ENCODE results near the gene IL11RA. TPM values are rescaled to one million over a fixed set of nuclear protein-coding genes. Genes with fewer than 3 reads are reported as not detected.
A peak's percentile ranks its signal among the peaks of the same experiment; 100 is the strongest.

IL11RA gene
- total RNA-seq, 1 donor from 2014 or later, result 75.7 TPM

DNA sequence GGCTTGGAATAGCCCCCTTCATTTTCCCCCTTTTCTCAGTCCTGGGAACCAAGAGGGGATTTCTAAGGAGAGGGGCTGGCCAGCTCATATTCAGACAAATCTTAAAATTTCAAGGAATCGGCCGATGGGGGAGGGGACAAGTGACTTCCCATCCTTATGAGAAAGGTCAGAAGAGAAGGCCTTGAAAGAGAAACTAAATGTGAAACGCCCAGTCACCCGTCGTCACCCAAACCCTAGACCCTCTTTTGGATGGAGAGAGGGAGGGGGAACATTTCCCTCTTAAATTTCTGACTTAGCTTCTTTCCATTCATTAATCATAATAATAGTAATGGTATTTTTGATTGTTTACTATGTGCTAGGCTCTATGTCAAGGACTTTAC lies 39.9 kb downstream of the IL11RA start:
- H3K27me3 ChIP-seq (ENCODE audit: control insufficient read depth in 3 of 3, insufficient read depth in 3 of 3, low read length in 3 of 3), result no peaks in the 10 kb centered on the region
- peaks cover 0 to 8% (median 4%) of the 10 kb centered on the region in 3 donors for H3K4me1 ChIP-seq (ENCODE audit: control insufficient read depth in 3 of 3, insufficient read depth in 3 of 3, low read length in 3 of 3)
- H3K4me3 ChIP-seq (ENCODE audit: low read length in 3 of 3), result no peak overlapping the region
- H3K9ac ChIP-seq (ENCODE audit: low read depth in 1 of 3, low read length in 3 of 3), result no peak overlapping the region
- H3K9me3 ChIP-seq (ENCODE audit: control insufficient read depth in 3 of 3, low read length in 3 of 3), result no peaks in the 10 kb centered on the region
- no peak overlapping the region for H3K27ac ChIP-seq (ENCODE audit: low read depth, low read length)
- no peaks in the 10 kb centered on the region for H3K36me3 ChIP-seq (ENCODE audit: control insufficient read depth in 3 of 3, insufficient read depth in 3 of 3, low read length in 3 of 3)

DNA sequence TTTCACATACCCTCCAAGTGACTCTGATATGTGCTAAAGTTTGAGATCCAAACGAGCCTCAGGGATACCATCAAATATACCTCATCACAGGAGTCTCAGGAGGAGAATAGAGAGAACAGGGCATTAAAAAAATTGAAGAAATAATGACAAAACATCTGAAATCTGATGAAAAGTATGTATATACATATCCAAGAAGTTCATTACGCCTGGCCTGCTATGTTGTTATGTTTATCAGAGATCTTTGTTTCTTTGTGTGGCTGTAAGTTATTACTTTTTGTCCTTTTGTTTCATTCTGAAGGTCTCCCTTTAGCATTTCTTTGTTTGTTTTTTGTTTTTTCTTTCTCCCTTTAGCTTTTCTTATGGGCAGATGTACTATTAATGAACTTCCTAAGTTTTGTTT lies 41.6 kb downstream of the IL11RA start:
- H3K27me3 ChIP-seq (ENCODE audit: control insufficient read depth in 3 of 3, insufficient read depth in 3 of 3, low read length in 3 of 3), result no peaks in the 10 kb centered on the region
- H3K4me1 ChIP-seq (ENCODE audit: control insufficient read depth in 3 of 3, insufficient read depth in 3 of 3, low read length in 3 of 3), result peaks cover 0 to 8% (median 4%) of the 10 kb centered on the region in 3 donors
- H3K4me3 ChIP-seq (ENCODE audit: low read length in 3 of 3), result no peak overlapping the region
- no peak overlapping the region for H3K9ac ChIP-seq (ENCODE audit: low read depth in 1 of 3, low read length in 3 of 3)
- H3K9me3 ChIP-seq (ENCODE audit: control insufficient read depth in 3 of 3, low read length in 3 of 3), result no peaks in the 10 kb centered on the region
- no peak overlapping the region for H3K27ac ChIP-seq (ENCODE audit: low read depth, low read length)
- H3K36me3 ChIP-seq (ENCODE audit: control insufficient read depth in 3 of 3, insufficient read depth in 3 of 3, low read length in 3 of 3), result no peaks in the 10 kb centered on the region

DNA sequence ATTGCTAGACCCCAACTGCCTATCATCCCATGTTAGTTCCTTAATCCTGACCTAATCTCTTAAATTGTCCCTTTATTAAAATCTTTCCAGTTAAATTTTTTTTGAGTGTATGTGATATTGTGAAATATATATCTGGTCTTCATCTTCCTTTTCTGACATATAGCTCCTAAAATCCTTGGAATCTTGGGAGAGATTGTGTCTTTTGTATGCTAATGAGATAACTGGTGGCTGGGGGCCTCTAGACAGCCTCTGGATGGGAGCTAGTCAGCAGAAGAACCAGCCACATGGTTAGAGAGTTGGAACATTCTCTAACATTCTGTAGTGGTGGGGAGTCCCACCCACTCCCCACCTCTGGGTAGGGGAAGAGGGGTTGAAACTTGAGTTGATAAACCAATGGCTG lies 42.8 kb downstream of the IL11RA start:
- no peak overlapping the region for H3K27ac ChIP-seq (ENCODE audit: low read depth, low read length)
- no peak overlapping the region for H3K9ac ChIP-seq (ENCODE audit: low read depth in 1 of 3, low read length in 3 of 3)
- H3K4me1 ChIP-seq (ENCODE audit: control insufficient read depth in 3 of 3, insufficient read depth in 3 of 3, low read length in 3 of 3), result peaks cover 0 to 8% (median 4%) of the 10 kb centered on the region in 3 donors
- H3K36me3 ChIP-seq (ENCODE audit: control insufficient read depth in 3 of 3, insufficient read depth in 3 of 3, low read length in 3 of 3), result no peaks in the 10 kb centered on the region
- H3K27me3 ChIP-seq (ENCODE audit: control insufficient read depth in 3 of 3, insufficient read depth in 3 of 3, low read length in 3 of 3), result no peaks in the 10 kb centered on the region
- no peak overlapping the region for H3K4me3 ChIP-seq (ENCODE audit: low read length in 3 of 3)
- no peaks in the 10 kb centered on the region for H3K9me3 ChIP-seq (ENCODE audit: control insufficient read depth in 3 of 3, low read length in 3 of 3)

DNA sequence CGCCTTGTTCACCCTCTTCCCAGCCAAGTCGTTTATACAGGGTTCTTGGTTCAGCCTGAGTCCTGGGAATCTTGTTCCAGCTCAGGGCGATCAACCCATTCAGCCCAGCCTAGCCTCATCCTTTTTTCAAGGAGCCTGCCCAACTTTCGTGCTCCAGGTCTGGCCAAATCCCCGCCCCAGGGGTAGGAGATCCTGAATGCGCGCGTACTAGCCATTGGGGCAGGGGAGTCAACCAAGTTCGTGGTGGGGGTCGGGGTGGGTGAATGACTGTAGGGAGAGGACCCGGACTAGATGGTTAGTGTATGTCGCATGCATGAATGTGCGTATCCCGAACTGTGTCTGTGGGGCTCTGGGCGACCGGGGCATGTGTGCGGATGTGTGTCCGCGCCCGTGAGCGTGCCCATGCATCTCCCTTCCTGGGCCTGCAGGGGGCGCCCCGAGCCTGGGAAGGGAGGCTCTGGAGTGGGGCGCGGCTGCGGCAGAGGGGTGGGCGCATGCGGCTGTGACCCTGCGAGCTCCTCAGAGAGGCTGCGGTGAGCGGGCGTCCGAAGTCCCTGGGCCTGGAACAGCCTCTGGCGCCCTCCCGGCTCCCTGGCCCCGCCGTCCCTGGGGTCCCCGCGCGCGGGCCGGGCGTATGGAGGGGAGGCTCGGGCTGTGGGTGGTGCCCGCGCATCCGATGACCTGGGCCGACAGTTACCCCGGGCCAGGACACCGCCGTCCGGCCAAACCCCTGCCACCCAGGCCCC lies 49.2 kb downstream of the IL11RA start:
- Histone ChIP-seq H3K36me3 (ENCODE audit: control insufficient read depth in 3 of 3, insufficient read depth in 3 of 3, low read length in 3 of 3) (no peaks in the 10 kb centered on the region), H3K27ac (ENCODE audit: low read depth, low read length) (peak overlapping the region; percentile 54), H3K9me3 (ENCODE audit: control insufficient read depth in 3 of 3, low read length in 3 of 3) (no peaks in the 10 kb centered on the region), H3K4me1 (ENCODE audit: control insufficient read depth in 3 of 3, insufficient read depth in 3 of 3, low read length in 3 of 3) (peaks cover 3 to 9% (median 6%) of the 10 kb centered on the region in 3 donors), H3K9ac (ENCODE audit: low read depth in 1 of 3, low read length in 3 of 3) (peak overlapping the region in 2 of 3 donors; percentile 67 to 72), H3K27me3 (ENCODE audit: control insufficient read depth in 3 of 3, insufficient read depth in 3 of 3, low read length in 3 of 3) (no peaks in the 10 kb centered on the region), H3K4me3 (ENCODE audit: low read length in 3 of 3) (peak overlapping the region; percentile 56 to 83 (median 81))

DNA sequence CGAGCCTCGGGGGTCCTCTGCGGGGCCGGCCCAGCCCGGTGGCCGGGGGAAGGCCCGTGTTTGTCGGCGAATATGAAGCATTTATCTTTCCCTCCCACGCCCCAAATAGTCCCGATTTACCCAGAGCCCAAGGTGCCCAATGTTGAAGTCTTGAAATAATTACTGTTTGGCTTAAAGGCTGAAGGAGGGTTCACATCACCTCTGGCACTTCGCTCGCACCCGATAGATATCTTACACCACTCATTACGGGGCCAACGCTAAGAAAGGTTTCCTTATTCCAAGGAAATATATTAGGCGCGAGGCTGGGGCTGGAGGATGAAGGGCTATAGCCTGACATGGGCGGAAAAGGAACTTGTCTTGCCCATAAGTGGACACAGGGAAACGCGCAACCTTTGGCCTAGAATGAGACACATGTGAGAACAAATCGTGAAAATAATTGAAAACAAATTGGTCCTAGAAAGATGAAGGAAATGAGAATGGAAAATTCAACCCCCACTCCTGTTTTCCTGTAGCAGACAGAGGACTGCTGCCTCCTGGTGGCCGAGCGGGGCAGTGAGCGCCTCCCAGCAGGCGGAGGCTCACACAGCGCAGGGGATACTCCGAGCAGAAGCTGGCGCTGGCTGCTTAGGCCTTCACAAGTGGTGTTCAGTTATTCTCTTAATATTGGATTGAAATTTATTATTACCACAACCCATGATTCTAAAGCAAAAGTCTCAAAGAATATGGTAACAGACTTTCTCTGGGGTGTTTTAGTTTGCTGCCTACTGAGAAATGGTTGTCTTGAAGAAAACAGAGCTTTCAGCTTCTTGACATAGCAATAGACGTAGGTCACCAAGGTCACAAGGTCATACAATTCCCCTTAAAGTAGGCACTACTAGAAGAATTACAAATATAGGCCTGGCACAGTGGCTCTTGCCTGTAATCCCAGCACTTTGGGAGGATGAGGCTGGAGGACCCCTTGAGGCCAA lies 50.1 kb downstream of the IL11RA start:
- Histone ChIP-seq H3K4me3 (ENCODE audit: low read length in 3 of 3) (peak overlapping the region; percentile 56 to 83 (median 81)), H3K4me1 (ENCODE audit: control insufficient read depth in 3 of 3, insufficient read depth in 3 of 3, low read length in 3 of 3) (peaks cover 3 to 9% (median 6%) of the 10 kb centered on the region in 3 donors), H3K27me3 (ENCODE audit: control insufficient read depth in 3 of 3, insufficient read depth in 3 of 3, low read length in 3 of 3) (no peaks in the 10 kb centered on the region), H3K9ac (ENCODE audit: low read depth in 1 of 3, low read length in 3 of 3) (peak overlapping the region; percentile 59 to 72 (median 67)), H3K36me3 (ENCODE audit: control insufficient read depth in 3 of 3, insufficient read depth in 3 of 3, low read length in 3 of 3) (no peaks in the 10 kb centered on the region), H3K27ac (ENCODE audit: low read depth, low read length) (peak overlapping the region; percentile 54), H3K9me3 (ENCODE audit: control insufficient read depth in 3 of 3, low read length in 3 of 3) (no peaks in the 10 kb centered on the region)

DNA sequence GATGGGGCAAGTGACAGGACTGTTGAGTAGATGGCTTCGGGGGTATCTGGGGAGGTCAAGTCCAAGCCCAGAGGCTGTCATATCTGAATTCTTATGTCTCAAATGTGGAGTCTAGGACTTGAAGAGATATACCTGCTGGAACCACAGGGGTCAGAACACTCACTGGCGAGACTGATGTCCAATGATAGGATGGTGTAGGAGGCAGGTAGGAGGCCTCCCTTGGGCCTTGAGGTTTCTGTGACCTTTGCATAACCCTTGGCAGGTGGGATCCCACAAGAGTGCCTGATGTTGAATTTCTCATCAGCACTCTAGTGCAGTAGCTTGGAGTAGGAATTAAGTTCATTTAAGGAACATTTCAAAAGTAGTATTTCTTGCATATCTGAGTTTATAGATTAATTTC lies 55.1 kb downstream of the IL11RA start:
- Histone ChIP-seq H3K9me3 (ENCODE audit: control insufficient read depth in 3 of 3, low read length in 3 of 3) (no peaks in the 10 kb centered on the region), H3K4me1 (ENCODE audit: control insufficient read depth in 3 of 3, insufficient read depth in 3 of 3, low read length in 3 of 3) (no peaks in the 10 kb centered on the region), H3K27ac (ENCODE audit: low read depth, low read length) (no peak overlapping the region), H3K36me3 (ENCODE audit: control insufficient read depth in 3 of 3, insufficient read depth in 3 of 3, low read length in 3 of 3) (no peaks in the 10 kb centered on the region), H3K4me3 (ENCODE audit: low read length in 3 of 3) (no peak overlapping the region), H3K9ac (ENCODE audit: low read depth in 1 of 3, low read length in 3 of 3) (no peak overlapping the region), H3K27me3 (ENCODE audit: control insufficient read depth in 3 of 3, insufficient read depth in 3 of 3, low read length in 3 of 3) (no peaks in the 10 kb centered on the region)

DNA sequence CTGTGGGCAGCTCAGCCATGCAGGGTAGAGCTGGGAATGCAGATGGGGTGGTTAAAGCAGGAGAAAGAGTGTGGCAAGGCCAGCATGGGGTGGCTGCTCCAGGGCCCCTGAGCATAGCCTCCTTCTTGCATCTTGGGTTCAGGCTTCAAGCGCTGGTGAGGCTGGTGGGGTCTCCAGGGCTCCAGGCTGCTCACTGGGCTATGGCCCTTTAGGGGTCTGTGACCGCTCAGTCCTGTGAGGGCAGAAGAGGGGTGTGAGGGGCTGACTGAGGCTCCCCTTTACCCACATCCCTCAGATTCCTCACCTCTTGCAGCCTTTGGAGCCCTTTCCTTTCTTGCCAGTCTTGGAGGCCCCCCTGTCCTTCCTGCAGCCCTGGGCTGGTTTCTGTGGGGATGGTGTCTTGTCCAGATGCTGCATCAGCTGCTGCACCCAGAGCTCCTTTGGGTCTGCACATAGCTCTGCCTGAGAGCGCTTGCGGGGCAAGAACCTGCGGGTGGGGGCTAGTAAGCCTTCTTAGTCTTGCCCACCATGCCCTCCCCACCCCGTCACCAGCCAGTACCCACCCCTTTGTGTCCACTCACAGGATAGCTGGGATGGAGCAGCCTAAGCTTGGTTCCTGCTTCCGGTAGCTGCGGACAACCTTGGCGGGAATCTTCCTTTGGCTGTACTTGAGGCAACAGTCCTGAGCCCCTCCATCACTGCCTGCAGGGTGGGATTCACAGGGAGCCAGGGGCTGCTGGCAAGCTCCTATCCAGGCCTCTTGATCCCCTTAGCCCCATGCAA lies 57.4 kb downstream of the IL11RA start:
- H3K36me3 ChIP-seq (ENCODE audit: control insufficient read depth in 3 of 3, insufficient read depth in 3 of 3, low read length in 3 of 3), result no peaks in the 10 kb centered on the region
- H3K9ac ChIP-seq (ENCODE audit: low read depth in 1 of 3, low read length in 3 of 3), result no peak overlapping the region
- peaks cover 0 to 2% (median 0%) of the 10 kb centered on the region in 3 donors for H3K4me1 ChIP-seq (ENCODE audit: control insufficient read depth in 3 of 3, insufficient read depth in 3 of 3, low read length in 3 of 3)
- H3K9me3 ChIP-seq (ENCODE audit: control insufficient read depth in 3 of 3, low read length in 3 of 3), result no peaks in the 10 kb centered on the region
- no peak overlapping the region for H3K4me3 ChIP-seq (ENCODE audit: low read length in 3 of 3)
- no peaks in the 10 kb centered on the region for H3K27me3 ChIP-seq (ENCODE audit: control insufficient read depth in 3 of 3, insufficient read depth in 3 of 3, low read length in 3 of 3)
- H3K27ac ChIP-seq (ENCODE audit: low read depth, low read length), result no peak overlapping the region

DNA sequence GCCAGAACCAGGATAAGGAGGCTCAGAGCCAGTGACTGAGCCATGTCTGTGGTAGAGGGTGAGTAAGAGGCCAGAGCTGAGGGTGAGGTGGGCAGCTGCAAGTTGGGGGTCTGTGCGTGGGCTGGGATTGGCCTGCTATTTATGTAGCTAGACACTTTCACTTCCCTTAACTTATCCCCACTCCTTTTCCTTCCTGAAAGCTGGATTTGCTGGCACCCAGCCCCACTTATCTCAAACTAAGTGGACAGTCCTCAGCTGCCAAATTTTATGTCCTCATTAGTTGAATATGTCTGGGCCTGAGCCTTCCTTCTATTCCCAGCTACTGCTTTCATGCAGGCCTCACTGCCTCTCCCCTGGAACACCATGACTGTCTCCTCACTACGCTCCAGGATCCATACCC lies 58.0 kb downstream of the IL11RA start, which contains the start of gene CCL21:
TSS of gene CCL21 (minus strand) at position 114 of the 400 bp plus-strand sequence. CDS start at position 44, 70 bp downstream.
- H3K36me3 ChIP-seq (ENCODE audit: control insufficient read depth in 3 of 3, insufficient read depth in 3 of 3, low read length in 3 of 3), result no peaks in the 10 kb centered on the region
- no peak within 1 kb of the TSS for H3K9ac ChIP-seq (ENCODE audit: low read depth in 1 of 3, low read length in 3 of 3)
- no peak within 1 kb of the TSS for H3K4me3 ChIP-seq (ENCODE audit: low read length in 3 of 3)
- H3K4me1 ChIP-seq (ENCODE audit: control insufficient read depth in 3 of 3, insufficient read depth in 3 of 3, low read length in 3 of 3), result peaks cover 0 to 4% (median 0%) of the 10 kb centered on the region in 3 donors
- H3K27me3 ChIP-seq (ENCODE audit: control insufficient read depth in 3 of 3, insufficient read depth in 3 of 3, low read length in 3 of 3), result no peaks in the 10 kb centered on the region
- H3K9me3 ChIP-seq (ENCODE audit: control insufficient read depth in 3 of 3, low read length in 3 of 3), result no peaks in the 10 kb centered on the region
- H3K27ac ChIP-seq (ENCODE audit: low read depth, low read length), result no peak within 1 kb of the TSS
